HG03103 (cell line): ENCODE measurements around the gene LRRC39.
A peak's percentile ranks its signal among the peaks of the same experiment; 100 is the strongest.
"Not testable (repeated sequence)": the region's sequence is repeated elsewhere in the genome, so short reads cannot be mapped to it uniquely, and the experiment has no call there.

Source experiments
- ATAC-seq: cut with Tn5 transposase; IDR thresholded peaks from one replicate; pipeline ENCODE4 v1.9.1; 2021; ENCODE audit warnings: low read depth; ENCODE audit not compliant: unreplicated experiment

LRRC39 gene

GRCh38 chr1:100178091-100178490 lies at the start of gene LRRC39:
TSS of gene LRRC39 (minus strand) at chr1:100178256. CDS start at chr1:100168516, 9,740 bp downstream.
- no peak for ATAC-seq

- ATAC-seq: no peak
Measured at GRCh38 chr1:100222428-100222827, 44.4 kb upstream of the LRRC39 start.

DNA sequence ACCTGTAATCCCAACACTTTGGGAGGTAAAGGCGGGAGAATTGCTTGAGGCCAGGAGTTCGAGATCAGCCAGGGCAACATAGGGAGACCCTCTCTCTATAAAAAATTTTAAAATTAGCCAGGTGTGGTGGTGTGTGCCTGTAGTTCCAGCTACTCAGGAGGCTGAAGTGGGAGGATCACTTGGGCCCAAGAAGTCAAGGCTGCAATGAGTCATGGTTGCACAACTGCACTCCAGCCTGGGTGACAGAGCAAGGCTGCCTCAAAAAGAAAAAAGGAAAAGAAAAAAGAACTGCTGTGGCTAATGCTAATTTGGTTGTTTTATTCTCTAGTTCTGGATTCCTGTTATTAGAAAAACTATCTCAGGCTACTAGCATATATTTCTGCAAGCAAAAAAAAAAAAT lies 41.8 kb upstream of the LRRC39 start:
- no peak for ATAC-seq

DNA sequence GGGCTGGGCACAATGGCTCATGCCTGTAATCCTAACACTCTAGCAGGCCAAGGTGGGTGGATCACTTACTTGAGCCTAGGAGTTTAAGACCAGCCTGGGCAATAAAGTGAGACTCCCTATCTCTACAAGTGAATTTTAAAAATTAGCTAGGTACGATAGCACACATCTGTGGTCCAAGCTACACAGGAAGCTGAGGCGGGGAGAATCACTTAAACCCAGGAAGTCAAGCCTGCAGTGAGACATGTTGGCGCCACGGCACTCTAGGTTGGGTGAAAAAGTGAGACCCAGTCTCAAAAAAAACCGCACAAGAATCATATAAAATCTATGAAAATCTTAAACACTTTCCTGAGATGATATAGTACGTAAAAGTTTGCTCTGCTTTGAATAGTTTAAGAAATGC lies 41.4 kb upstream of the LRRC39 start:
- no peak for ATAC-seq

DNA sequence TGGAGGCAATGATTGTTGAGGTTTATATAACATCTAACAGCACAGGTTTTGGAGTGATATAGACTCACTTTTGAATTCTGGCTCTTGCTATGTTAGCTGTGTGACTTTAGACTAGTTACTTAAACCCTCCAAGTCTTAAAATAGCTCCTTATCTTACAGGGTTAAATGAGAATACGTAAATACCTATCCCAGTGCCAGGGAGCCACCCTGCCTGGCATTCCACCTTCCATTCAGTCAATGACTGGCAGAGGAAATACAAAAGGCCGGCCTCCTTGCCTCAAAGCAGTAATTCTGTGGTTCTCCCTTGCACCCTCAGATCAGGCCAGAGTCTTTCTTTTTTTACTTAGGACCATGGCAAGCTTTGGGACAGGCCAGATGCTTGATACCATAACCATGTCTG lies 39.8 kb upstream of the LRRC39 start:
- ATAC-seq: no peak

DNA sequence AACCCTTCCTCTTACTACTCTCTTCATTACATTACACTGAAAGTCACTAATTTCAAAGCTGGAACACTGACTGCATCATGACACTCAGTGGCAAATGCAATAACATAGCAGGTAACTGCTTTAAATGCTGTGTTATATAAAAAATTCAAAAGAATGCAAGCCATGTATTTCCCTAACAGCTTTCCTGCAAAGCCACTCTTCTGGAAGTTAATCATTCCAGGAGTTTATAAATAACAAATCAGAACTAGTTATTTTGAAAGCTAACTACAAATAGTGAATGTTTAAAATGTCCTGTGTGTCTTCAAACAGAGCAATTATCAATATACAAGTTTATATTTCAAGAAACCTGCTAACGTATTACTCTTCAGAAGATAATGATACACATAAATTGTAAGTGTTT lies 37.0 kb upstream of the LRRC39 start:
- ATAC-seq: no peak

GRCh38 chr1:100213141-100213540 lies 35.1 kb upstream of the LRRC39 start:
- no peak for ATAC-seq

GRCh38 chr1:100206301-100206700 lies 28.2 kb upstream of the LRRC39 start:
- ATAC-seq: no peak

DNA sequence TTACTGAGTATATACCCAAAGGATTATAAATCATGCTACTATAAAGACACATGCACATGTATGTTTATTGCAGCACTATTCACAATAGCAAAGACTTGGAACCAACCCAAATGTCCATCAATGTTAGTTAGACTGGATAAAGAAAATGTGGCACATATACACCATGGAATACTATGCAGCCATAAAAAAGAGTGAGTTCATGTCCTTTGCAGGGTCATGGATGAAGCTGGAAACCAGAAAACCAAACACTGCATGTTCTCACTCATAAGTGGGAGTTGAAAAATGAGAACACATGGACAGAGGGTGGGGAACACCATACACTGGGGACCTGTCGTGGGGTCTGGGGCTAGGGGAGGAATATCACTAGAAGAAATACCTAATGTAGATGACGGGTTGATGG lies 27.5 kb upstream of the LRRC39 start:
- ATAC-seq: not testable (repeated sequence)

DNA sequence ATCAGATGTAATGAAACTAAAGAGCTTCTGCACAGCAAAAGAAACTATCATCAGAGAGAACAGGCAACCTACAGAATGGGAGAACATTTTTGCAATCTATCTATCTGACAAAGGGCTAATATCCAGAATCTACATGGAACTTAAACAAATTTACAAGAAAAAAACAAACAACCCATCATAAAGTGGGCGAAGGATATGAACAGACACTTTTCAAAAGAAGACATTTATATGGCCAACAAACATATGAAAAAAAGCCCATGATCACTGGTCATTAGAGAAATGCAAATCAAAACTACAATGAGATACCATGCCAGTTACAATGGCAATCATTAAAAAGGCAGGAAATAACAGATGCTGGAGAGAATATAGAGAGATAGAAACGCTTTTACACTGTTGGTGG lies 27.0 kb upstream of the LRRC39 start:
- ATAC-seq: not testable (repeated sequence)

DNA sequence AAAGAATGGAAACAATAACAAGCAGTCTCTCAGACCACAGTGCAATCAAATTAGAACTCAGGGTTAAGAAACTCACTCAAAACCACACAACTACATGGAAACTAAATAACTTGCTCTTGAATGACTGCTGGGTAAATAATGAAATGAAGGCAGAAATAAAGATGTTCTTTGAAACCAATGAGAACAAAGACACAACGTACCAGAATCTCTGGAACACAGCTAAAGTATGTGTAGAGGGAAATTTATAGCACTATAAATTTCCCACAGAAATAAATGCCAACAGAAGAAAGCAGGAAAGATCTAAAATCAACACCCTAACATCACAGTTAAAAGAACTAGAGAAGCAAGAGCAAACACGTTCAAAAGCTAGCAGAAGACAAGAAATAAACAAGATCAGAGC lies 24.6 kb upstream of the LRRC39 start:
- ATAC-seq: not testable (repeated sequence)

DNA sequence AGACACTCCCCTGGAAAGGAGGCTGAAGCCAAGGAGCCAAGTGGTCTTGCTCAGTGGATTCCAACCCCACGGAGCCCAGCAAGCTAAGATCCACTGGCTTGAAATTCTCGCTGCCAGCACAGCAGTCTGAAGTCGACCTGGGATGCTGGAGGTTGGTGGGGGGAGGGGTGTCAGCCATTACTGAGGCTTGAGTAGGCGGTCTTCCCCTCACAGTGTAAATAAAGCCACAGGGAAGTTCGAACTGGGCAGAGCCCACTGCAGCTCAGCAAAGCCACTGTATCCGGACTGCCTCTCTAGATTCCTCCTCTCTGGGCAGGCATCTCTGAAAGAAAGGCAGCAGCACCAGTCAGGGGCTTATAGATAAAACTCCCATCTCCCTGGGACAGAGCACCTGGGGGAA lies 22.0 kb upstream of the LRRC39 start:
- ATAC-seq: not testable (repeated sequence)

- no peak for ATAC-seq
Measured at GRCh38 chr1:100198596-100198995, 20.5 kb upstream of the LRRC39 start.

- no peak for ATAC-seq
Measured at GRCh38 chr1:100188617-100189016, 10.6 kb upstream of the LRRC39 start.

- no peak for ATAC-seq
Measured at GRCh38 chr1:100187912-100188311, 9.9 kb upstream of the LRRC39 start.

- peak; percentile 80 for ATAC-seq
Measured at GRCh38 chr1:100184536-100184935, 6.5 kb upstream of the LRRC39 start.

DNA sequence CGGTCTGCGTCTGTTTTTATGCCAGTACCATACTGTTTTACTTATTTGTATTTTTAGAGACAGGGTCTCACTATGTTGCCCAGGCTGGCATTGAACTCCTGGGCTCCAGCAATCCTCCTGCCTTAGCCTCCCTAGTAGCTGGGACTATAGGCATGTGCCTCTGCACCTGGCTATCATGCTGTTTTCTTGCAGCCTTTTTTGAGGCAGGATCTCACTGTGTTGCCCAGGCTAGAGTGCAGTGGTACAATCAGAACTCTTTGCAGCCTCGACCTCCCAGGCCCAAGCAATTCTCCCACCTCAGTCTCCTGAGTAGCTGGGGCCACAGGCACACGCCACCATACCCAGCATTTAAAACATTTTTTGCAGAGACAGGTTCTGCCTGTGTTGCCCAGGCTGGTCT lies 5.3 kb upstream of the LRRC39 start:
- no peak for ATAC-seq

GRCh38 chr1:100177295-100178041 lies 588 bp downstream of the LRRC39 start:
- no peak for ATAC-seq

- no peak for ATAC-seq
Measured at GRCh38 chr1:100168051-100168450, 10.0 kb downstream of the LRRC39 start.

DNA sequence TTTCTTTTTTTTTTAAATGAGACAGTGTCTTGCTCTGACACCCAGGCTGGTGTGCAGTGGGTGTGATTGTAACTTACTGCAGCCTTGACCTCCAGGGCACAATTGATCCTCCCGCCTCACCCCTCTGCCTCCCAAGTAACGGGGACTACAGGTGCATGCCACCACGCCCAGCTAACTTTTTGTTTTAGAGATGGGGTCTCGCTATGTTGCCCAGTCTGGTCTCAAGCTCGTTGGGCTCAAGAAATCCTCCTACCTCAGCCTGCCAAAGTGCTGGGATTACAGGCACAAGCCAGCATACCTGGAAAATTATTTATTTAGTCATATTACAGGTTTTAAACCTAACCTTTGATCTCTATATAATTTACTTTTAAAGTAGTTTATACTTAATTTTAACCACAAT lies 13.4 kb downstream of the LRRC39 start:
- no peak for ATAC-seq

DNA sequence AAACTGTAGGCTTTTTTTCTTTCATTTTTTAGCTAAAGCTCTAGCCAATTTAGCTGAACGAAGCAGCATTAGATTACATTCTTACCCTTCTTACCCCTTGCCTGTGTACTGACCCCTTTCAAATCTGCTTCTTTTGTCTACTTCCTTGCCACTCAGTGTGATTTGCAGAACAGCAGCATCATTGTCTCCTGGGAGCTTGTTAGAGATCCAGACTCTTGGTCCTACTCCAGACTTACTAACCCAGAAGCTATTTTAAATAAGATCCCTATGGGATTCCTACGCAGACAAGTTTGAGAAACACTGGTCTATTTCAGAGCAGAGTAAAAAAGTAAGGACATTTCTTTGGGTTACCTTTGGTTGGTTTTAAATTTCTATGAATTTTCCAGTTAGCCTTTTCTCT lies 13.8 kb downstream of the LRRC39 start:
- no peak for ATAC-seq

DNA sequence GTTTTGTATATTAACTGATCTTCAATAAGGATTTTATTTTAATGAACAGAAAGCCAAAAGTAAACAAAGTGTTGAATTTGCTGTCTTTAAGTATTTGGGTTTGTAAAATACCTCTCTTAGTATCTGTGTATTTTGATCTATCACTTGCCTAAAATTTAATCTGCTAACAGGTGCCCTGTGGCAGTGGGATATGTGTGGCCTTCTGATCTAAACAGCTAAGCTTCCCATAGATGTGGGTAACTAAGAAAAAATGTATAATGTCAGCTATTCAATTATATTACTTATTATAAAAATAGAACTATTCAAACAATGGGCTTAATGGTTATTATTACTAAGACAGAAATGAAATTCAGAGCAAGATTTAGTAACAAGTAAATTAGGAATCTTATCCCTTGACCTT lies 15.2 kb downstream of the LRRC39 start:
- no peak for ATAC-seq

GRCh38 chr1:100152271-100152670 lies 25.8 kb downstream of the LRRC39 start:
- peak; percentile 86 for ATAC-seq
